Sigmoid colon (tissue), 7 donors: Measurements from ENCODE around the gene ITGB5. TPM values are rescaled to one million over a fixed set of nuclear protein-coding genes. Genes with fewer than 3 reads are reported as not detected.

ENCODE experiments used
- DNase-seq: peaks from one replicate; pipeline ENCODE4 v3.0.0-alpha.2; 2019
- H3K27ac ChIP-seq, 4 donors: fragments of 200-600 bp; sonication (generic); one replicate each; pipeline ENCODE4 v1.5.1; 2016 to 2019; ENCODE audit warnings: mild to moderate bottlenecking in 1 of 4
- H3K27me3 ChIP-seq, 3 donors: fragments of 200-600 bp; sonication (generic); one replicate each; pipeline ENCODE4 v1.5.1; 2019; ENCODE audit warnings: mild to moderate bottlenecking in 1 of 3
- H3K36me3 ChIP-seq, 4 donors: fragments of 200-600 bp; sonication (generic); one replicate each; pipeline ENCODE4 v1.5.1; 2016 to 2019
- H3K4me1 ChIP-seq, 4 donors: fragments of 200-600 bp; sonication (generic); one replicate each; pipeline ENCODE4 v1.5.1; 2017 to 2019
- H3K4me3 ChIP-seq, 4 donors: fragments of 200-600 bp; sonication (generic); one replicate each; pipeline ENCODE4 v1.5.1; 2017 to 2019; ENCODE audit warnings: mild to moderate bottlenecking in 2 of 4, moderate library complexity in 1 of 4
- H3K9me3 ChIP-seq, 4 donors: fragments of 200-600 bp in 3 of 4; sonication (generic) in 3 of 4; one replicate each; pipeline versions ENCODE4 v1.5.1 to v1.6.1; 2013 to 2019
- EP300 ChIP-seq, 4 donors: sonication (generic); formaldehyde crosslinking; IDR thresholded peaks; one replicate each; pipeline ENCODE4 v1.6.1; 2017; ENCODE audit warnings: antibody characterized with exemption in 4 of 4
- POLR2A ChIP-seq, 2 donors: fragments of 450-650 bp; IDR thresholded peaks; one replicate each; pipeline ENCODE4 v1.6.1; 2016; ENCODE audit warnings: antibody characterized with exemption in 2 of 2, mild to moderate bottlenecking in 2 of 2, moderate library complexity in 2 of 2
- POLR2AphosphoS5 ChIP-seq, 4 donors: sonication (generic); formaldehyde crosslinking; IDR thresholded peaks; one replicate each; pipeline ENCODE4 v1.6.1; 2017; ENCODE audit warnings: antibody characterized with exemption in 4 of 4
- WGBS, 2 donors: extraction: QIAGEN DNeasy Blood & Tissue Kit; methylation state at CpG; one replicate each; pipeline ENCODE4 v1.1.7; 2013; 5-methylcytosine and 5-hydroxymethylcytosine counted together
- intact Hi-C: fragments of 100-400 bp; cut with DNase I; formaldehyde crosslinking; loops from one replicate; pipeline ENCODE4 v1.15.1; 2023
- polyA plus RNA-seq, 3 donors: library from polyadenylated mRNA; stranded (reverse); fragments of 200-250 nt; gene quantifications; one replicate each; pipeline ENCODE4 v1.2.3, GENCODE V29; 2013
- total RNA-seq, 4 donors: library from RNA; depleted of rRNA; stranded (reverse); fragments of >200 nt; gene quantifications; one replicate each; pipeline ENCODE4 v1.1.0, GENCODE V29; 2016
- TF ChIP-seq, protein P1 (sequence below), 4 experiments: fragments of 450-650 bp in 3 of 4; fragments of 200-600 bp in 1 of 4; IDR thresholded peaks; one replicate each; pipeline ENCODE4 v1.5.1; 2016 to 2019; ENCODE audit warnings: antibody characterized with exemption in 4 of 4, mild to moderate bottlenecking in 3 of 4, moderate library complexity in 2 of 4
- donor health status: healthy with polysubstance abuse.
- donor health status: Bipolar disorder and iron deficiency.
- donor health status: healthy.

Gene ITGB5
- total and polyA plus RNA-seq, 7 donors: 15.0 to 203 (median 89.2) TPM

DNA sequence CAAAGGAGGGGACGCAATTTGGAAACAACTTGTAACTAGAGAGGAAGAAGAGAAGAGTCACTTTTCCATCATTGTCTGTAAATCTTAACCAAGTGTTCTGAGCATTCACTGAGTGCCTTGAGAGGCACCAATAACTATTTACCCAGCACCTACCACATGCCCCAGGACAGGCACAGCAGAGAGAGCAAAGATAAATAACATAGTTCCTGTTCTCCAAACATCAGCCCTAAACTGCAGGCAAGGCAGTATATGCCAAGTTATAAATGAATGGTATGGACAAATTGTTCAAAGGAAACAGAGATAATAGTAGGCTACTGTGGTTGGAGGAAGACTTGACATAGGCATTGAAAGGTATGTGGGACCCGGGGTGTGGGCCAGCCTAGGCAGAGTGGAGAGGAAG, 45.6 kb downstream of the ITGB5 start:
- no peaks in the 10 kb centered on the region for H3K9me3 ChIP-seq
- H3K27me3 ChIP-seq: no peaks in the 10 kb centered on the region
- H3K4me3 ChIP-seq: no peak overlapping the region
- no peak overlapping the region for H3K27ac ChIP-seq
- DNase-seq: no peak
- WGBS, 2 donors: 91 to 93% methylated on average over 2 of the region's 2 CpGs
- TF ChIP-seq POLR2AphosphoS5 (IDR thresholded peaks at IDR 0.05): no peak
- no peak for TF ChIP-seq EP300 (IDR thresholded peaks at IDR 0.05)
- no peak for TF ChIP-seq POLR2A (IDR thresholded peaks at IDR 0.05)
- TF ChIP-seq, protein P1, sequence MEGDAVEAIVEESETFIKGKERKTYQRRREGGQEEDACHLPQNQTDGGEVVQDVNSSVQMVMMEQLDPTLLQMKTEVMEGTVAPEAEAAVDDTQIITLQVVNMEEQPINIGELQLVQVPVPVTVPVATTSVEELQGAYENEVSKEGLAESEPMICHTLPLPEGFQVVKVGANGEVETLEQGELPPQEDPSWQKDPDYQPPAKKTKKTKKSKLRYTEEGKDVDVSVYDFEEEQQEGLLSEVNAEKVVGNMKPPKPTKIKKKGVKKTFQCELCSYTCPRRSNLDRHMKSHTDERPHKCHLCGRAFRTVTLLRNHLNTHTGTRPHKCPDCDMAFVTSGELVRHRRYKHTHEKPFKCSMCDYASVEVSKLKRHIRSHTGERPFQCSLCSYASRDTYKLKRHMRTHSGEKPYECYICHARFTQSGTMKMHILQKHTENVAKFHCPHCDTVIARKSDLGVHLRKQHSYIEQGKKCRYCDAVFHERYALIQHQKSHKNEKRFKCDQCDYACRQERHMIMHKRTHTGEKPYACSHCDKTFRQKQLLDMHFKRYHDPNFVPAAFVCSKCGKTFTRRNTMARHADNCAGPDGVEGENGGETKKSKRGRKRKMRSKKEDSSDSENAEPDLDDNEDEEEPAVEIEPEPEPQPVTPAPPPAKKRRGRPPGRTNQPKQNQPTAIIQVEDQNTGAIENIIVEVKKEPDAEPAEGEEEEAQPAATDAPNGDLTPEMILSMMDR (IDR thresholded peaks at IDR 0.05): no peak
- H3K36me3 ChIP-seq: peaks cover 0 to 16% (median 9%) of the 10 kb centered on the region in 4 donors
- H3K4me1 ChIP-seq: peaks cover 0 to 70% (median 55%) of the 10 kb centered on the region in 4 donors
- intact Hi-C loops: no loop called here

GRCh38 chr3:124840331-124840730, 46.8 kb downstream of the ITGB5 start:
- no peaks in the 10 kb centered on the region for H3K9me3 ChIP-seq
- no peaks in the 10 kb centered on the region for H3K27me3 ChIP-seq
- H3K4me1 ChIP-seq: peaks cover 0 to 72% (median 57%) of the 10 kb centered on the region in 4 donors
- TF ChIP-seq, protein P1 (IDR thresholded peaks at IDR 0.05): no peak
- TF ChIP-seq EP300 (IDR thresholded peaks at IDR 0.05): no peak
- no peak for TF ChIP-seq POLR2AphosphoS5 (IDR thresholded peaks at IDR 0.05)
- no peak for TF ChIP-seq POLR2A (IDR thresholded peaks at IDR 0.05)
- WGBS, 2 donors: 97 to 98% methylated on average over 2 of the region's 2 CpGs
- no peak overlapping the region for H3K27ac ChIP-seq
- intact Hi-C loops: no loop called here
- H3K4me3 ChIP-seq: no peak overlapping the region
- DNase-seq: no peak
- H3K36me3 ChIP-seq: peaks cover 0 to 16% (median 9%) of the 10 kb centered on the region in 4 donors

DNA sequence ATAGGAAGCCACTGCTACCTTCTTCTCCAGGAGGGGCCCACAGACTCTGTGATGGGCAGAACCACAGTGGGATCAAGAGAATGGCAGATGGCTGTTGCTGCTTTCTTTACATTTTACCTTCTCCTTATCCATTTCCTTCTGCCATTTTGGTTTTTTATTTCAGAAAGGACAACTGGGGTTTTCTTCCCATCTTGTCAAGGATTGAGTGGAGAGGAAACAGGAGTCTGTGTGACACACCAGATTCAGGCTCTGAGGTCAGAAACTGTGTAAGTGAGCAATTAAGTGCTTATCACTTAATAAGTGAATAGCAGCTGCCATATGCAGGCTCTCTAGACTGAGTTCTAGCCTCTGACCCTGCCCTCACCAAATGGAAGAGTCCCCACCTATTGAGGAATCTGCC, 47.3 kb downstream of the ITGB5 start:
- peak overlapping the region in 1 of 4 donors; percentile 89 for H3K27ac ChIP-seq

GRCh38 chr3:124838963-124839362, 48.2 kb downstream of the ITGB5 start:
- WGBS, 2 donors: 64 to 85% methylated on average over 3 of the region's 3 CpGs
- H3K4me1 ChIP-seq: peaks cover 0 to 73% (median 56%) of the 10 kb centered on the region in 4 donors
- no peak for DNase-seq
- peaks cover 0 to 16% (median 9%) of the 10 kb centered on the region in 4 donors for H3K36me3 ChIP-seq
- H3K9me3 ChIP-seq: no peaks in the 10 kb centered on the region
- H3K27me3 ChIP-seq: no peaks in the 10 kb centered on the region
- peak overlapping the region in 3 of 4 donors; percentile 70 to 89 (median 79) for H3K27ac ChIP-seq
- no peak overlapping the region for H3K4me3 ChIP-seq
- no peak for TF ChIP-seq POLR2A (IDR thresholded peaks at IDR 0.05)
- TF ChIP-seq POLR2AphosphoS5 (IDR thresholded peaks at IDR 0.05): no peak
- no peak for TF ChIP-seq EP300 (IDR thresholded peaks at IDR 0.05)
- TF ChIP-seq, protein P1 (IDR thresholded peaks at IDR 0.05): no peak
- intact Hi-C loops: loop anchor here (5.0 kb wide), 1 partner anchor 57 kb away; no protein-coding TSS in a partner anchor

More for the DNA sequence above, 47.3 kb downstream of the ITGB5 start:
- peaks cover 0 to 72% (median 57%) of the 10 kb centered on the region in 4 donors for H3K4me1 ChIP-seq
- H3K27me3 ChIP-seq: no peaks in the 10 kb centered on the region
- no peak for TF ChIP-seq POLR2AphosphoS5 (IDR thresholded peaks at IDR 0.05)
- TF ChIP-seq POLR2A (IDR thresholded peaks at IDR 0.05): no peak
- no peak for TF ChIP-seq EP300 (IDR thresholded peaks at IDR 0.05)
- H3K36me3 ChIP-seq: peaks cover 0 to 16% (median 9%) of the 10 kb centered on the region in 4 donors
- no peak for DNase-seq
- H3K4me3 ChIP-seq: no peak overlapping the region
- H3K9me3 ChIP-seq: no peaks in the 10 kb centered on the region
- intact Hi-C loops: loop anchor here (5.0 kb wide), 1 partner anchor 58 kb away; no protein-coding TSS in a partner anchor

GRCh38 chr3:124837730-124838186, 49.4 kb downstream of the ITGB5 start:
- Histone ChIP-seq H3K4me1 (peaks cover 0 to 73% (median 52%) of the 10 kb centered on the region in 4 donors), H3K9me3 (no peaks in the 10 kb centered on the region), H3K27ac (peak overlapping the region; percentile 70 to 89 (median 76)), H3K27me3 (no peaks in the 10 kb centered on the region), H3K36me3 (peaks cover 0 to 16% (median 9%) of the 10 kb centered on the region in 4 donors), H3K4me3 (no peak overlapping the region)
- no peak for TF ChIP-seq POLR2A (IDR thresholded peaks at IDR 0.05)
- TF ChIP-seq EP300 (IDR thresholded peaks at IDR 0.05): peak in 1 of 4 donors; percentile 68
- peak in 3 of 4 donors; percentile 44 to 80 (median 58) for TF ChIP-seq POLR2AphosphoS5 (IDR thresholded peaks at IDR 0.05)
- TF ChIP-seq, protein P1 (IDR thresholded peaks at IDR 0.05): no peak
- WGBS, 2 donors: 11 to 54% methylated on average over 6 of the region's 6 CpGs
- intact Hi-C loops: loop anchor here (5.0 kb wide), 1 partner anchor 55 kb away; no protein-coding TSS in a partner anchor
- DNase-seq: peak; percentile 88
